HCT116 (cell line): ENCODE measurements around the gene ATG4C.

ENCODE experiments used
- CTCF ChIP-seq, 3 experiments: fragments of 200-600 bp in 1 of 3; sonication (generic) in 1 of 3; IDR thresholded peaks in 2 of 3; conservative IDR thresholded peaks in 1 of 3; 2 replicates each; pipeline ENCODE4 v1.5.1; 2012 to 2017; ENCODE audit warnings: low read depth in 2 of 3, low read length in 2 of 3, antibody characterized with exemption in 1 of 3, borderline replicate concordance in 1 of 3, control low read depth in 1 of 3, mild to moderate bottlenecking in 1 of 3, mixed read lengths in 1 of 3, mixed run types in 1 of 3, moderate library complexity in 1 of 3; ENCODE audit not compliant: insufficient read depth in 1 of 3
- EZH2 ChIP-seq: fragments of 200-600 bp; sonication (generic); IDR thresholded peaks from 2 replicates; pipeline ENCODE4 v1.6.1; 2017; ENCODE audit warnings: antibody characterized with exemption, mixed run types
- TF ChIP-seq, protein P1 (sequence below): IDR thresholded peaks from 2 replicates; pipeline ENCODE4 v1.6.1; 2012

DNA sequence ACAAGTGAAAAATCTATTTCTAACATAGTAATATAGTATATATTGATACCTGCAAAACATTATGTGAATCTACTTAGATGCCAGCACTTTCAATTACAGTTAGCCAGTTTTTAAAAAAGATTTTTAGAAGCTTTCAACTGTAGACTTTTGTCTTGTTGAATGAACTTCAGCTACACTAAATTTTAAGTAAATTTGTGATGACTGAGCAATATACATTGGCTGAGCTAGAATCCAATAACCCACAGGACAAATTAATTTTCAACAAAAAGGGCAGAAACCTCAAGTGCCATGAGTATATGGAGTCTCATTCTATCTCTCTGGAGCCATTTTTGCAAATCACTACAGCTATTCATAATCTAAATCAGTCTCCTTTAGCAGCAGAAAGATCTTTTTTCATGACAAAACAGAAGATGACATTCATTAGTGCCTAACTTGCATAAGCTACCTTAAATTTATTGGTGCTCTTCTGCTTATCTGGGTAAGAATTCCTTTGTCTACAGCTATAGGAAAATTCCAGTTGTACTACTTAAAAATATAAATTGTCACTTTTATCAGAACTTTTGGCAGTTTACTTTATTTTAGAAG is 100.3 kb downstream of the ATG4C start:
- TF ChIP-seq CTCF (IDR thresholded peaks at IDR 0.05 in 2 of 3, conservative IDR thresholded peaks at IDR 0.05 in 1 of 3; ENCODE audit: borderline replicate concordance in 1 of 3, insufficient read depth in 1 of 3, low read depth in 2 of 3, low read length in 2 of 3): no peak
- TF ChIP-seq, protein P1, sequence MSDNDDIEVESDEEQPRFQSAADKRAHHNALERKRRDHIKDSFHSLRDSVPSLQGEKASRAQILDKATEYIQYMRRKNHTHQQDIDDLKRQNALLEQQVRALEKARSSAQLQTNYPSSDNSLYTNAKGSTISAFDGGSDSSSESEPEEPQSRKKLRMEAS: no peak
- no peak for TF ChIP-seq EZH2
